ENCODE data around the gene GALT.

Gene GALT

GRCh38 chr9:34647651-34648050 lies 1.2 kb downstream of the GALT start:
- peak in 2 of 10 donors; percentile 57 to 68 for DNase-seq
- intact Hi-C loops (cut with DNase I), result no loop called here

DNA sequence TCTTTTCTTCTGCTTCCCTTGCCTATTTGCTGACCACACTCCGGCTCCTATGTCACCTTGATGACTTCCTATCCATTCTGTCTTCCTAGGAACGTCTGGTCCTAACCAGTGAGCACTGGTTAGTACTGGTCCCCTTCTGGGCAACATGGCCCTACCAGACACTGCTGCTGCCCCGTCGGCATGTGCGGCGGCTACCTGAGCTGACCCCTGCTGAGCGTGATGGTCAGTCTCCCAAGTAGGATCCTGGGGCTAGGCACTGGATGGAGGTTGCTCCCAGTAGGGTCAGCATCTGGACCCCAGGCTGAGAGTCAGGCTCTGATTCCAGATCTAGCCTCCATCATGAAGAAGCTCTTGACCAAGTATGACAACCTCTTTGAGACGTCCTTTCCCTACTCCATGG lies 2.2 kb downstream of the GALT start:
- intact Hi-C loops (cut with DNase I), result no loop called here
- DNase-seq, result peak in 2 of 10 donors; percentile 55 to 62

GRCh38 chr9:34650816-34651215 lies 4.3 kb downstream of the GALT start:
- intact Hi-C loops (cut with DNase I), result no loop called here
- DNase-seq, result peak in 5 of 10 donors; percentile 42 to 86 (median 76)

- intact Hi-C loops (cut with DNase I), result no loop called here
- peak in 2 of 10 donors; percentile 5 to 65 for DNase-seq
These were observed 4.8 kb downstream of the GALT start for GRCh38 chr9:34651321-34651720.

- intact Hi-C loops (cut with DNase I), result no loop called here
- peak; percentile 66 to 98 (median 82) for DNase-seq
These were observed 5.6 kb downstream of the GALT start, which contains the start of gene IL11RA for GRCh38 chr9:34651876-34652601. Gene IL11RA (plus strand): TSS chr9:34652185. CDS start chr9:34655218, 3,033 bp downstream.

DNA sequence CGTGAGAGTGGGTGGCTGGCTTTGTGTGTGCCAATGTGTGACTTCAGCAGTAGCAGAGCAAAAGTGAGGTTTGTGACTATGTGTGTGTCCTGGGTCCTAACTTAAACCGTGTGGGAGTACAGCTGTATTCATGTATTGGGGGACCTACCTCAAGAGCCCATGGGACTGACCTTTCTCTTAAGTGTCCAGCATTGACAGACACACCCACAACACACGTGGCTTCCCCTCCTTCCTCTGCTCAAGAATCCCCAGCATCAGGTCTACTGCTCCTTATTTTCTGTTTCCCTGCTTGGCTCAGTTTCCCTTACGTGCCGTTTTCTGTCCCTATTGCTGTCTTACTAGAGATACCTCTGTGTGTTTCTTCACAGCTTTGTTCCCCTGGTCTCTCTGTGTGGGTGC lies 6.1 kb downstream of the GALT start:
- peak in 1 of 10 donors; percentile 36 for DNase-seq
- intact Hi-C loops (cut with DNase I), result no loop called here

DNA sequence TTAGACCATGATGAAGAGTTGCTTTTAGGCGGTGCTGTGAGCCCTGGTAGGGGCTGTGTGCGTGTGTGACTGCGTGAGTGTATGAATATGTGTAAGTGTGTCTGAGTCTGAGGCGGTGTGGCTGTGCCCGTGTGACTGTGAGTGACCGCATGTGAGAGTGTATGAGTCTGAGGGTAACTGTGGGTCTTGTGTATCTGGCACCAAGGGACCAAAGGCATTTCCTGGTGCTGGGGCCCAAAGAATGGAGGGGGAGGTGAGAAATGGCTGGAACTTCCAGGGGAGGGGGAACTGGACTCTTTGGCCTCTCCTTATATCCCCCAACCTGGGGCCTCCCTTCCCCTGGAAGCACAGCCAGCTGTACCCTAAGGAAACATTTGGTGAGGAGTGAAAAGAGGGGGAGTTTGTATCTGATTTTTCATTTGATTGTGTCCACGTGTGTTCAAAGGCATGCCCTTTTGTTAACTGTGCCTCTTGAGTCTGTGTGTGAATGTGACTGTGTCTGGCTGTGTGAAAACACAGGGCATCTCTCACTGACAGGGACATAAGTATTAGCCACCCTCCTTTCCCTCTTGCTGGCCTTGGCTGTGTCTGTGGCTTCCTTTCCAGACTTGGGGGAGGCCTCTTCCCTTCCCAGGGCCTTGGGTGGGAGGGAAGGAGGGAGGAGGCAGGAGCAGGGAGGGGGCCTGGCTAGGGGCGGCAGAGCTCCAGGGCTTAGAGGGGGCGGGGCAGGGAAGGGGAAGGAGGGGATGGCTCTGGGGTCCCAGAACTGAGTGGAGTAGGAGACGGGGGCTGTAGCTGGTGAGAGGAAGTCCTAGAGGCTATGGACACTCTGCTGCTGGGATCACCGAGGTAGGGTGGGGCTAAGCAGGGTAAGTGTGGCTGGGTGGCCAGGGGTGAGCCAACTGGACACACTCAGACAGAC lies 6.9 kb downstream of the GALT start:
- intact Hi-C loops (cut with DNase I), result no loop called here
- peak in 2 of 10 donors; percentile 54 to 58 for DNase-seq

DNA sequence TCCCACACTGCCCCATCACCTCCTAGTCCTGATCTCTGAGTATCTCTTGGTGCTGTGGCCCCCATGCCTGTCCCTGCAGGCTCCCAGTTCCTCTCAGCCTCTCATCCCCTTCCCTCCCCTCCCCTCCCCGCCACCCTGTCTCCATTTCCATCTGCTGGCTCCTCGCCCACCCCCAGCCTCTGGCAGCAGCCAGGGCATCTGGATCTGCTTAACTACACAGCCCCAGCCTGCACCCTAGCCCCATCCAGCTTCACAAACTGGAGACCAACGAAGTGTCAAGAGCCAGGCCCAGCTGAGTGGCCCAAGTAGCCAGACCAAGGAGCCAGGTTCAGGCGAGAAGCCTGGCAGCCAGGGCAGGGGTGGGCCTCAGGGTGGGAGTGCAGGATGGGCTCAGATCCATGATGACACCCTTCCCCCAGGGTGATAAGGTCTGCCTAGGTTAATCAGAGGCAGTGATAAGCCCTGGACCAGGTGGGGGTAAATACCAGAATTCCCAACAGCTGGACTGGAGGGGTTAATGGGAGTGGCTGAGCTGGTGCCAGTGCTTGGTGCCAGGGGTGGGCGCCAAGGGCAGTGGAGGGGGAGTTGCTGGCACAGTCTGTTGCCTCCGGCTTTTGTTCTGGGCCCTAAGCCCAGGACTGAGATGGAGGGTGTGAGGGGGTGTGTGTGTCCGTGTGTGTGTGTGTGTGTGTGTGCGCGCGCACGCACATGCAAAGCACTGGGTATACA lies 8.0 kb downstream of the GALT start:
- intact Hi-C loops (cut with DNase I), result no loop called here
- DNase-seq, result peak; percentile 64 to 96 (median 78)

DNA sequence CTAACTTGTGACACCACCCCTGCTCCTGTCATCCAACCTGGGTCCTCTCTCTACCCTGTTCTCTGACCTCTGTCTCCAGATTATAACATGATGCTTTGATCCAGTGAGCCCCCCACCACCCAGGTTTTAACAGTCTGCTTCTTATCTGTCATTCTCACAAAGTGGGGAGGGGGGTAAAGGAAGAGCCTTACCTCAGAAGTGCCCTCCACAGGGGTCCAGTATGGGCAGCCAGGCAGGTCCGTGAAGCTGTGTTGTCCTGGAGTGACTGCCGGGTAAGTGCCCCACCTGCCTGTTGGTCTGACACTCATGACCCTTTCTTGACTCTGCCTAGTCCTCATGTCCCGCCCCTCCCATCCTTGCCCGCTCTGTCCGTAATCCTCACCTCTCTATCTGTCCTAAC lies 8.9 kb downstream of the GALT start:
- intact Hi-C loops (cut with DNase I), result no loop called here
- DNase-seq, result peak in 2 of 10 donors; percentile 45 to 63

DNA sequence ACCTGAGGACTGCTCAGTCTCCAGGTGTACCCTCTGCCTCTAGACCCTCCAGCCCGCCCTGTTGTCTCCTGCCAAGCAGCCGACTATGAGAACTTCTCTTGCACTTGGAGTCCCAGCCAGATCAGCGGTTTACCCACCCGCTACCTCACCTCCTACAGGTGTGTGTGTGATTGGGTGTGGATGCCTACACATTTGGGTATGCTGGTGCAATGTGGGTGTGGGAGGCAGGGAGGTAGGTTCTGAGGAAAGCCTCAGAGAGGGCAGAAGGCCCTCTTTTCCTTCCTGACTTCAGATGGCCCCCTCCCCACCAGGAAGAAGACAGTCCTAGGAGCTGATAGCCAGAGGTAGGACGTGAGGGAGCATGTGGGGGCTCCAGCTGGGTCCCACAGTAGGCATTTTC lies 10.5 kb downstream of the GALT start:
- intact Hi-C loops (cut with DNase I), result no loop called here
- DNase-seq, result peak in 1 of 10 donors; percentile 37

DNA sequence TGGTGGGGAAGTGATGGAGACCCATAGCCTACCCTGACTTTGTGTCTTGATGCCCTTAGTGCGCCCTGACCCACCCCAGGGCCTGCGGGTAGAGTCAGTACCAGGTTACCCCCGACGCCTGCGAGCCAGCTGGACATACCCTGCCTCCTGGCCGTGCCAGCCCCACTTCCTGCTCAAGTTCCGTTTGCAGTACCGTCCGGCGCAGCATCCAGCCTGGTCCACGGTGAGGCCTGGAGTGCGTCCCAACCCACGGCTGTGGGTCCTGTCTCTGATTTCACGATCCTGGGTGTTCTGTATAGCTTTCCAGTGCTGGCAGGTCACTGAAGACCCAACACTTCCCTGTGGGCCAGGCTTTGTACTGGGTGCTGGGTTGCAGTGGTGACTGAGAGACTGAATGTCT lies 12.0 kb downstream of the GALT start:
- intact Hi-C loops (cut with DNase I), result no loop called here

DNA sequence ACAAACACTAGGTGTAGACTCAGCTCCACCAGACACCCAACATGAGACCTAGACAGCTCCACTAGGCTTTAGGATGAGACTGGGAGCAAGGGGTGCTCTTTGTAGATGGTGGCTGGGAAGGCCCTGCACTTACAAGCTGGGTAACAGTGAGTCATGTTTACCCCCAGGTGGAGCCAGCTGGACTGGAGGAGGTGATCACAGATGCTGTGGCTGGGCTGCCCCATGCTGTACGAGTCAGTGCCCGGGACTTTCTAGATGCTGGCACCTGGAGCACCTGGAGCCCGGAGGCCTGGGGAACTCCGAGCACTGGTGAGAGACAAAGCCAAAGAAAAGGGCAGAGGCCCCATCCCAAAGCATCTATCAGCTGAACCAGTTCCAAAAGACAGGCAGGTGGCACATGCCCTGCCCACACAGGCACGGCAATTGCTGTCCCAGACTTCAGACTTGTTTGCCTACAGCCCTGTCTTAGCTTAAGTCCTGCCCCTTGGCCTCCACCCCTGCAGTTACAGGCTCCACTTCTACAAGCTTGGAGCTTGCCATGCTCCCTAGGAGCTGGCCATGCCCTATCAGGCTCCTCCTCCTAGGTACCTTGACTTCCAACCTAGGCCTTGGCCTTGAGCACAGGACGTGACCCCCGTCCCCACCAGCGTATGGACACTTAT lies 13.2 kb downstream of the GALT start:
- DNase-seq, result peak in 1 of 10 donors; percentile 62
- intact Hi-C loops (cut with DNase I), result no loop called here

More for the DNA sequence above, 12.0 kb downstream of the GALT start:
- peak in 1 of 10 donors; percentile 61 for DNase-seq

DNA sequence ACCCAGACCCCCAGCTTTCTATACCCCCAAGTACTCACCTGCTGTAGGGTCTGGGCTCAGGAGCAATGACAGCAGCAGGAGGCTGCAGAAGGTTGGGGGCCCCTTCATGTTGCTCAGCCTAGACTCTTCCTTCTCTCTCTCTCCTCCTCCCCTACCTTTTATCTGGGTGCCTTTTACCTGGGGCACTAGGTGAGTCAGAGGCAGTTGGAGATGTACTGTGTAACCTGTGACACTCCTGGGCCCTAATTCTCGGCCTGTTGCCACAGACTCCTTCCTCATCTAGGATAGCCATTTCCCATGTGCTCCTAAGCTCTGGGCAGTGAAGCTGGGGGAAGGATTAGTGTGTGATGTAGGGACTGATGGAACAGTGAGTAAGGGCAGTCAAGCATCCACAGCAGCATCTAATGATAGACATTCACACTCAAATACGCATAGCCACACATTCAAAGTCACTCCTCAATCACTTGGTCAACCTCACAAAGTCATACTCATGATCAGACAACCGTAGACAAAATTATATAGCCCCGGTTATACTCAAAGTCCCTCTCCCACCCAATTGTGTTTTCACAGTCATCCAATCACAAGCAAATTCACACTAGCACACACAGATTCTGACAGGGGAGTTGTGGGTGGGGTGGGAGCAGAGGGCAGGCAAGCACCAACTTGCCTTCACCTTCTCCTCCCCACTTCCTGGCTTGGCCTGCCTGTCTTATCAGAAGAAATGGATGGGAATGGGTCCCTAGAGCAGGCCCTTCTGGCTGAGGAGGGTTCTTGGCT lies 16.2 kb downstream of the GALT start, which contains the start of gene CCL27:
TSS of gene CCL27 (minus strand) at position 132 of the 777 bp plus-strand sequence. CDS start at position 108, 24 bp downstream.
- intact Hi-C loops (cut with DNase I), result no loop called here
- peak in 1 of 10 donors; percentile 16 for DNase-seq

DNA sequence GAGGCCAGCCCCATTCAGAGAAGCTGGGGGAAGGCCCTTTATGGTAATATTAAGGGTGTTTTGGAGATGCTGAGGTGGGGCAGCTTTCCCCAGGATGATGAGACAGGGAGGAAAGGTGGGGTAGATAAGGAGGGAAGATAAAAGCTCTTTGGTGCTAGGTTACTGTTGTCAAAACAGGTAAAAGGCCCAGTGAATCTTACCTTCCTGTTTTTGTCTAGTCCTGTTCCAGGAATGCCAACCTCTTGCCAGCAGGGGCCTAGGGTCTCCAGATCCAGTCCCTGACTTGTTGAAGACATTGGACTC lies 16.8 kb downstream of the GALT start:
- intact Hi-C loops (cut with DNase I), result no loop called here
- no peak for DNase-seq

DNA sequence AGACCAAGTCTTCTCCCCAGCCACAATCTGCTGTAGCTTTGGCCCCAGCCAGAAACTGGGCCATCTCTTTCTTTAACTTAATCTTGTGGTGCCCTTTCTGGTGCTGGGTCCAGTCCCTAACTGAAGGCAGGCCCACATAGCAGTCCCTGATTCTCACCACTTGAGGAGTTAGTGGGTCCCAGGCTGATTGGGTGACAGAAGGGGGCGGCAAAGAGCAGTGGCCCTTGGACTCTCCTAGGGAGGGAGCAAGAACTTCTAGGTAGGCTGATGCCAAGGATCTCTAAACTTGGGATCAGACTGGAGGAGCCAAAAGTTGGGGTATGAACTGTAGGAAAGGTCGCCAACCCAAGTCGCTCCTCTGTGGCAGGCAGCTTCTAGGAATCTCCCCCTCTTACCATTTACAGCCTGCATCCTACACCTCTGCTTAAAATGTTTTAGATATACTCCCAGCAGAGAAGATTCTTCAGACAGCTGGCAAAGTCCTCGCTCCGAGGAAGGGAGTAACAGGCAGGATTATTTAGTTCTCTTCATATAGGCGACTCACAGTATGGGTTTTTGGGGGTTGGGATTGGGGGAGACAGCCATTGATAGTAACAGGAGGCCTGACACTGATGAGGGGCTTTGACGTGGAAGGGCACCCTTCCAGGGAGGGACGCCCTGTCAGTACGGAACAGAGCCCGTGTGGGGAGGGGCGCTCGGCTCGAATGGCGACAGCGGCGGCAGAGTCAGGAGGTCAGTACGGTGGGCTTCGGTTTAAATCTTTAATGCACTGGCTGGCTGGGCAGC lies 18.0 kb downstream of the GALT start:
- intact Hi-C loops (cut with DNase I), result loop anchor here (2.0 kb wide), 1 partner anchor 38 kb away; no protein-coding TSS in a partner anchor
- peak; percentile 46 to 95 (median 76) for DNase-seq

DNA sequence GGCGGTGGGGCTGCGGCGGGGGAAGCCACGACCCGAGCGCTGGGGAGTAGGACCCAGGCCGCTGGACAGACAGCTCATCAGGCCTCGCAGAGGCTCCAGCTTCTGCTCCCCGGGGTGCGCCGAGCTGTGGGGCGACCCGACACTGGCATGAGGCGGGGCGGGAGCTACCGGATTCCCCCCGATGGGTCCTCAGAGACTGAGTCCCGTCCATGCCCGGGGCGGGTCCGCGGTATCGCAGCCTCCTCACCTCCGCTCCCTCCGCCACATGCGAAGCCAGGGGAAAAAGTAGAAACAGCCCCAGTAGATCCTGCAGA lies 18.5 kb downstream of the GALT start:
- intact Hi-C loops (cut with DNase I), result loop anchor here (2.0 kb wide), 1 partner anchor 38 kb away; no protein-coding TSS in a partner anchor
- peak in 1 of 10 donors; percentile 88 for DNase-seq

GRCh38 chr9:34665381-34666250 lies 19.1 kb downstream of the GALT start:
- peak; percentile 90 to 99 (median 96) for DNase-seq
- intact Hi-C loops (cut with DNase I), result loop anchor here (2.0 kb wide), 1 partner anchor 37 kb away; no protein-coding TSS in a partner anchor

All from posterior cingulate gyrus (tissue), 11 donors.